H7 (cell line): ENCODE data around the gene FES. TPM values are rescaled to one million over a fixed set of nuclear protein-coding genes. Genes with fewer than 3 reads are reported as not detected.
"Not testable (repeated sequence)": the region's sequence is repeated elsewhere in the genome, so short reads cannot be mapped to it uniquely, and the experiment has no call there.

Experiments used
- DNase-seq: peaks from one replicate; pipeline ENCODE4 v3.0.0; 2012
- H3K27me3 ChIP-seq: 2 replicates; pipeline ENCODE4 v1.6.0; 2011; ENCODE audit warnings: mild to moderate bottlenecking, low read length; ENCODE audit not compliant: control insufficient read depth, insufficient read depth
- H3K36me3 ChIP-seq: replicated peaks from 2 replicates; pipeline ENCODE4 v1.5.1; 2011; ENCODE audit warnings: low read length; ENCODE audit not compliant: control insufficient read depth, insufficient read depth
- H3K4me3 ChIP-seq: 2 replicates; pipeline ENCODE4 v1.5.1; 2011; ENCODE audit warnings: low read depth, mild to moderate bottlenecking, control low read depth, low read length, moderate library complexity; ENCODE audit not compliant: insufficient read depth
- total RNA-seq: library from RNA; depleted of rRNA; stranded (reverse); fragments of >200 nt; shearing (Covaris generic); gene quantifications from 2 replicates; pipeline ENCODE4 v1.2.3, GENCODE V29; 2014

Gene FES
- total RNA-seq, 1 experiment from 2014 or later, result 11.2 TPM

DNA sequence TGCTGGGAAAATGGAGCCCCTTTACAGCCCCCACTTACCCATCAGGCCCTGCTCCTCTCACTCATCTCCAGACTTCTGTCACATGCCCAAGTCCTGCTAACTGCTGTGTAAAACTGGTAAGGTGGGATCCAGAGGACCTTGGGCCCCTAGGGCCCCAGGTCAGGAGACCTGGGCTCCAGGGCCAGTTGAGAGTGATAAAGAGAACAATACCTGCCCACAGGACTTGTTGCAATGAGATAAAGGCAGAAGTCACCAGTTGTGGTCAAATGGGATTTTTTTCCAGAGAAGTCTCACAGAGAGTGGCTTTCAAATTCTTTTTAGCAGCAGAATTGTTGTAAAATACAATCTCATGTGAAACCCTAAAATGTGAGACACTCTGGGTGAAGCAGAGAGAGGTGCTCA lies 15.2 kb upstream of the FES start:
- DNase-seq, result no peak
- no peak overlapping the region for H3K4me3 ChIP-seq
- no peaks in the 10 kb centered on the region for H3K36me3 ChIP-seq
- no peaks in the 10 kb centered on the region for H3K27me3 ChIP-seq

DNA sequence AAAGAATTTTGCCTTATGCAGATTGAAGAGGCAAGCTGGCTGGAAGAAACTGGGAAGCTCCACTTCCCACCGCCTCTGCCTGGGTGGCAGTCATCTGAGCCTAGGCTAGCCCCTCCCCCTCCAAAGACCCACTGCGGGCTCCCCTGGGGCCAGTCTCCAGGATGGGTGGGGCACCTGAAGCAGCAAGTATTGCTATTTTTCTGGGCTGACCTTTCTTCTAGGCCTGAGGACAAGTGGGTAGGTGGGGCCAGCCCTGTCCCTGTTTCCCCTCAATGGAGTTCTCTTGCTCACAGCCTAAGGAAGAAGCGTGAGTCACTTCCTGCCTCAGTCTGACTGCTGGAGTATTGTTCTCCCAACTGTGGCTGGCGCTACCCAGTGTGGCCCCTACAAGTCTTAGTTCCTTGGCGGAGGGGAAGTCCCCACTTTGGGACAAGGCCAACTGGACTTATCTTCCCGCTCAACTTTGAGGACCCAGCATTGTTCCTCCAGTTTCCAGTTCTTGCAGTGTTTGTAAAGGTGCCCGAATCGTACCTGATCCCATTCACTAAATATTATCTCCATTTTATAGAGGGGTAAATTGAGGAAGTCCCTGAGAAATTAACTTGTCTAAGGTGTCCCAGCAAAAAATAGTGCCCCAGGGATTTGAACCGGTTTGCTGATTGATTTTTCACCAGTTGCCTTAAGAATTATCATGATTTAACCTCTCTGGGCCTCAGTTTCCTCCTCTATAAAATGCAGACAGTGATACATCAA lies 14.5 kb upstream of the FES start:
- Histone ChIP-seq H3K4me3 (no peak overlapping the region), H3K27me3 (no peaks in the 10 kb centered on the region), H3K36me3 (no peaks in the 10 kb centered on the region)
- peak; percentile 70 for DNase-seq

DNA sequence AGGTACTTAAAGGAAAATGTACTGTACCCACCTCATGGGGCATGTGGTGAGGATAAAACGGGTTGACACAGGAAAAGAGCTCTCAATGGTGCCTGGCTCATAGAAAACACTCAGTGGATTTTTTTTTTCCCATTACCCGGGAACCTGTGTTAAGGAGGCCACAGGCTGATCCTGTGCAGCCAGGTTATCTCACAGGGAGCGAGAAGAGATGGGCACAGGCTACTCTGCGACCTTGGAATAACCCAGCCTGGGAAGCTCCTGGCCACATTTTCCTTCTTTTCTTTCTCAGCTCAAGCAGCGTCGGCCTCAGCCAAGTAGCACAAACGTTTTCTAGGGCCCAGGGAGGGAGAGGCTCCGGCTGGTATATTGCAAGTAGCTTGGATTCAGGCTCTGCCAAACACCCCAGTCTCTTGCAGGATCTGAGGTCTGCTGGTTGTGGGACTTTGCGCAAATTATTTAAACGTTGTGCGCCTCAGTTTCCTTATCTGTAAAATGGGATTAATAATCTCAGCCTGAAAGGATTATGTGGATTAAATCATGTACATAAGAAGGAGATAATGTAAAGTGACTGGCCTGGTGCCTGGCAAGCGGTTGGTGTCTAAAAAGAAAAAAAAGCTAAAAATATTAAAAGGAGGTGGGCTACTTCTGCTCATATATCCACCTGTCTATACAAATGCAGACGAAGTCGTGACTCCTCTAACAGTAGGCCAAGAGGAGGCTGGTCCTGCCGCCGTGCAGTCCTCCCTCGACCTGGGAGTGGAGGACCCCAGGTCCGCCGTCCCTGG lies 13.8 kb upstream of the FES start:
- peak overlapping the region; percentile 65 for H3K4me3 ChIP-seq
- H3K36me3 ChIP-seq, result no peaks in the 10 kb centered on the region
- DNase-seq, result no peak
- H3K27me3 ChIP-seq, result no peaks in the 10 kb centered on the region

DNA sequence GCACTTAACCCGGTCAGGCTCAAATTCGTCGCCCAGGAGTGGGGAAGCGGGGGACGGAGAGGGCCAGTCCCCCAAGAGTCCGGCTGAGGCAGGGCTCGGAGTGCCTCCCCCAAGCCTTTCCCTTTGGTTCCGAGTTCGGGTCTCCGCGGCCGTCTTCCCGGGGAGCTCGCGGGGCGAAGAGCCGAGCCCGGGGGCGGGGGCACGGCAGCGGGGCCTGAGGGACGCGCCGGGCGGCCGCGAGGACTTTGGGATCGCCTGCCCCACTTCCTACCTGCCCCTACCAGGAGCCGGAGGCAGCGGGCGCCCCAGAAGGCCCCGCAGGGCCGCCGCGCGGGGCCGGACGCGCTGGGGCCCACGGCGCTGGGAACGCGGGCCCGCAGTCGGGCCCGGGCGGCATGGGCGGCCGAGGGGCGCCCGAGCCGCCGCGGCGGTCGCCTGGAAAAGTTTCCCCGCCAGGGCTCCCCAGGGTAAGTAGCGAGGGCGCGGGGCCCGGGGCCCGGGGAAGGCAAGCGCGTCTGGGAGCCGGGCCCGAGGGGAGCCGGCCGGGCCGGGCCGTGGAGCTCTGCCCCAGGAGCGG lies 13.1 kb upstream of the FES start:
- Histone ChIP-seq H3K36me3 (no peaks in the 10 kb centered on the region; the same call in 1 of the 2 replicates), H3K27me3 (no peaks in the 10 kb centered on the region), H3K4me3 (peak overlapping the region; percentile 65)
- DNase-seq, result peak; percentile 84

DNA sequence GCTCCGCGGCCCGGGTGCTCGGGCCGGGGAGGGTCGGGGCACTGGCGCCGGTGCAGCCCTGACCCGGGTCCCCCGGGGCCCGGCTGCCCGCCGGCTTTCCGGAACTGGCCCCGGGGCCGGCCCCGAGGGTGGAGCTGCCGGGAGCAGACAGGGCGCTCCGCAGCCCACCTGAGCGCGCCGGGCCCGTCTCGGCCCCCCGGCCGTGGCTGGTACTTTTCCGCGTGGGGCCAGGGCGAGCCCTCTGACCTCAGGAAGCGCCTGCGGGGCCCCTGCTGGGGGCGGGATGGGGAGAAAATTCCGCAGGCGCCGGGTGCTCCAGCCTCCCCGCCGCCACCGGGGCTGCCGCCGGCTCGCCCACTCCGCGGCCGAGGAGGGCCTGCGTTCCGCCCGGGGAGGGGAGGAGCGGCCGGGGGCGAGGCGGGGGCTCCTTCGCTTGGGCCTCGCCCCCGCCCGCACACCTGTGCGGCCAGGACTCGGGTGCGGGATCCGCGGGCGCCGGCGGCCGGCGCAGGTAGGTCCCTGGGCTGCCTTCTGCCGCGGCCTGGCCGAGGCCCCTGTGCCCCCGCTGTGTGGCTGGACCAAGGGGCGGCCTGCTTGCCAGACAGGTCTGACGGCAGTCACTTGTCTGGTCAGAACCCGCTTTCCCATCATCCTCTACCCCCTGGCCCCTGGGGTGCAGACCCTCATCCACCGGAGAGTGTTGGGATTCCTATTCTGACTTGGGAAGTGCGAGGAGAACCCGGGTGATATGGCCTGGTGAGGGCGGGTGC lies 12.4 kb upstream of the FES start:
- H3K27me3 ChIP-seq, result no peaks in the 10 kb centered on the region
- peak overlapping the region; percentile 65 for H3K4me3 ChIP-seq
- DNase-seq, result peak; percentile 90
- peaks cover 4% of the 10 kb centered on the region for H3K36me3 ChIP-seq

DNA sequence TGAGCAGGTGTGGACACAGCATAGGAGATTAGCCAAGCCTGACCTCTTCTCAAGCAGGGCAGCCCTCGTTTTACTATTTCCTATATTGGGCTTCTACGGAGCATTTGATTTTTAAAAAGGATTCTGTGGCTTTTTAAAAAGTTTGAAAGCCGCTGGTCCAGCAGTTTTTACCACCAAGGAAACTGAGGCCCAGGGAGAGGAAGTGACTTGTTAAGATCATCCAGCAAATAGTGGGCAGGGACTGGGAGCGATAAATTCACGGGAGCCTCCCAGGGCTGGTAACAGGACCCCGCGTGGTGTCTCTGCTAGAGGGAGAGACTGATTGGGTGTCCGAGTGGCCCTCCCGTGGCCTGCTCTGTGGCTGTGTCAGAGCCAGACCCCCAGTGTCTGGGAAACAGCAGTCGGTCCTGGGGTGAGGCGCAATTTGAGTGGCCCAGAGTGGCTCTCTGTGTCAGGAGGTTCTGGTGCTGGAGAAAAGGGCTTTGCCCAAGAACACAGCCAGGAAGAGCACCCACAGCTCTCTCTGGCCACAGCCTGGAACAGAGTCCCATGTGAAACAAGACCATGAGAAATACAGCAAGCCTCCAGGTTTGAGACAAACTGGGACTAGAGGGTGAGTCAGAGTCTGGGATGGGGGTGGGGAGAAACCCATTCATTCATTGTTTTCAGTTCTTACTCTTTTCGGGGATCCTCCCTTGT lies 11.7 kb upstream of the FES start:
- Histone ChIP-seq H3K36me3 (peaks cover 9% of the 10 kb centered on the region), H3K27me3 (no peaks in the 10 kb centered on the region), H3K4me3 (peak overlapping the region; percentile 65)
- peak; percentile 54 for DNase-seq

DNA sequence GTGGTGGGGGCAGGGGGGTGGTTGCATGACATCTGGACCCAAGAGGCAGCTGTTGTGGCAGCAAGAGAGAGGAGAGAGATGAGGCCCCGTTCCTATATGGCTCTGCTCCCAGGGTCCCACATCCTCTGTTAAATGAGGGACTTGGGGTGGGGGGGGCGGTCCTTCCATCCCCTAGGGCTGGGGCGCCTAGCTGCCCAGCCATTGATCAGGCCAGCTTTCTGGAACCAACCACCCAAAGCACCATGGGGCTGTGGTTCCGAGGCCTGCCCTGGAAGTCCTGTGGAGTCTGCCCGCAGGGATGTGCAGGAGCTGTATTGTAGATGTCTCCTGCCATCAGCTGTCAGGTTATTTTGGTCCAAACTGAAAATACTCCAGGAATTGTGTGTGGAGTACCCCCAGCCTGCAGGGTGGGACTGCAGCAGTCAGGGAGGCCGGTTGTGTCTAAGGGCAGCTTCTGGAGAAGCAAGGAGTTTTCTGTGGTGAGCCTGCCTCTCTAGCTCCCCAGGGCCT lies 10.8 kb upstream of the FES start:
- Histone ChIP-seq H3K27me3 (no peaks in the 10 kb centered on the region), H3K4me3 (no peak overlapping the region), H3K36me3 (peaks cover 13% of the 10 kb centered on the region)
- no peak for DNase-seq

DNA sequence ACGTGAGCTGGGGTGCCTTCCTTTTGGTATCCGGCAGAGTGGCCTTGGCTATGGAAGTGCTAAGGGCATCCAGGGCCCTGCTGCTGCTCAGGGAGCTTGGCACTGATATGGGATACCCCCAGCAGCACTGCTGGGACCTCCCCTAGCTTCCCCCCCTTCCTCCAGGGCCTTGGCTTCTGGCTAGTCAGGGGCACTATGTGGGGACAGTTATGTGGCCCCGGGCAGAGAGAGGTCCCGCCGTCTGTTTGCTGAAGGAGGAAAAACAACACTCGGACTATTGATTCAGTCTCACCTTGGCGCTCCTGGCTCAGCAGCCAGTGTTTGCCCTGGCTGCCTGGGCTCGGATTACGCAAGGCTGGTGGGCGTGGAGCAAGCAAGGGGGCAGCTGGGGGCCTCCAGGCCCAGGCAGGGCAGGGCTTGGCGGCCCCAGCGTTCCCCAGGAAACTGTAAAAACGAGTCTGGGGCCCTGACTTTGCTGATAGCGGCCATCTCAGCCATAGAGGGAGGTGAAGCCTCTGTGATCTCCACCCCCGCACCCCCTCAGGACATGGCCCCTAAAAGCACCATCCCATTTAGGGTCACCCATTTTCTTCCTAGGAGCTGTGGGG lies 10.2 kb upstream of the FES start:
- DNase-seq, result peak; percentile 86
- Histone ChIP-seq H3K27me3 (no peaks in the 10 kb centered on the region), H3K4me3 (no peak overlapping the region), H3K36me3 (peaks cover 14% of the 10 kb centered on the region)

DNA sequence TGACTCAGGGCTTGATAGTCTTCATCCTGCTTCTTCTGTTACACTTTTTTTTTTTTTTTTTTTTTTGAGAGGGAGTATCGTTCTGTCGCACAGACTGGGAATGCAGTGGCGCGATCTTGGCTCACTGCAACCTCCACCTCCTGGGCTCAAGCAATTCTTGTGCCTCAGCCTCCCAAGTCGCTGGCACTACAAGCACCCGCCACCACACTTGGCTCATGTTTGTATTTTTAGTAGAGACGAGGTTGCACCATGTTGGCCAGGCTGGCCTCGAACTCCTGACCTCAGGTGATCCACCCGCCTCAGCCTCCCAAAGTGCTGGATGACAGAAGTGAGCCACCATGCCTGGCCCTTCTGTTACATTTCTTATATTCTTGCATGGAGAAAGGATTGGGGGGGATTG lies 9.3 kb upstream of the FES start:
- not testable (repeated sequence) for H3K27me3 ChIP-seq, DNase-seq, H3K4me3 ChIP-seq
- H3K36me3 ChIP-seq, result peaks cover 14% of the 10 kb centered on the region

DNA sequence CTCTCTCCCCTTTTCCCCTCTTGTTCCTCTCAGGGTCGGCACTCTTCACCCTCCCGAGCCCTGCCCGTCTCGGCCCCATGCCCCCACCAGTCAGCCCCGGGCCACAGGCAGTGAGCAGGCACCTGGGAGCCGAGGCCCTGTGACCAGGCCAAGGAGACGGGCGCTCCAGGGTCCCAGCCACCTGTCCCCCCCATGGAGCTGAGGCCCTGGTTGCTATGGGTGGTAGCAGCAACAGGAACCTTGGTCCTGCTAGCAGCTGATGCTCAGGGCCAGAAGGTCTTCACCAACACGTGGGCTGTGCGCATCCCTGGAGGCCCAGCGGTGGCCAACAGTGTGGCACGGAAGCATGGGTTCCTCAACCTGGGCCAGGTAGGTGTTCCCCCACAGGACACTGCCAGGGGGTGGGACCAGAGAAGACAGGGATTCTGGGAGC lies 8.7 kb upstream of the FES start:
- no peak overlapping the region for H3K4me3 ChIP-seq
- DNase-seq, result no peak
- no peaks in the 10 kb centered on the region for H3K27me3 ChIP-seq
- H3K36me3 ChIP-seq, result peaks cover 14% of the 10 kb centered on the region

DNA sequence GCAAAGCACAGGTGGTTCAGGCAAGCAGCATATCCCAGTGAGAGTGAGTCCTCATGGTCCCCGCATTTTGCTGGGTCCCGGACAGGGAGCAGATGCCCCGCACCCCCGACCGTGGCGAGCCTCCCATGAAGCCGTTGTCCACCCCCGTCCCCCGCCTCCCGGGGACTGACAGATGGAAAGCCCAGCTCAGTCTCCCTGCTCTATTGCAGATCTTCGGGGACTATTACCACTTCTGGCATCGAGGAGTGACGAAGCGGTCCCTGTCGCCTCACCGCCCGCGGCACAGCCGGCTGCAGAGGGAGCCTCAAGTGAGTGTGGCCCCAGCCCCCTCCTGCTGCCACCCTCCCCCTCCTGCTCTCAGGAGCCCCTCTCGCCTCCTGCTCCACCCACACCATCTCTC lies 8.3 kb upstream of the FES start:
- Histone ChIP-seq H3K27me3 (no peaks in the 10 kb centered on the region), H3K4me3 (no peak overlapping the region), H3K36me3 (peaks cover 16% of the 10 kb centered on the region)
- DNase-seq, result no peak

DNA sequence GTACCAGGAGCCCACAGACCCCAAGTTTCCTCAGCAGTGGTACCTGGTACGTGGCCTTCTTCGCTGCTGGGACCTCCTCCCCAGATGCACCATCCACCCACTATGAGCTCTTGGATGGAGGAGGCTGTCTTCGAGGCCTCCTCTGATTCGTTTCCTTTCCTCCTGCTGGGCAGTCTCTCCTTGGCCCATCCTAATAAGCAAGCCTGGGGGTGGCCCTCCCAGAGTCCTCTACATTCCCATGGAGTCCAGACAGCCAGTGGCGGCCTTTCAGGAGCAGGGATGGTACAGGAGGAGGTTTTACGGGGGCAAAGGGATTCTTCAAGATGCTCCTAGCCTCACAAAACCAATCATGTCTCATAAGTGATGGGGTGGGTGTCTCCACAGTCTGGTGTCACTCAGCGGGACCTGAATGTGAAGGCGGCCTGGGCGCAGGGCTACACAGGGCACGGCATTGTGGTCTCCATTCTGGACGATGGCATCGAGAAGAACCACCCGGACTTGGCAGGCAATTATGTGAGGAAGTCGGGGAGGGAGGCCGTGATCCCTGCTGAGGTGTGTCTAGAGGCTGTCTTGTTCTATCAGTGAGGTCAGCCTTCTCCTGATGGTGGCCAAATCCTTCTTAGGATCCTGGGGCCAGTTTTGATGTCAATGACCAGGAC lies 7.7 kb upstream of the FES start:
- DNase-seq, result no peak
- no peaks in the 10 kb centered on the region for H3K27me3 ChIP-seq
- H3K36me3 ChIP-seq, result peaks cover 17% of the 10 kb centered on the region
- H3K4me3 ChIP-seq, result no peak overlapping the region

DNA sequence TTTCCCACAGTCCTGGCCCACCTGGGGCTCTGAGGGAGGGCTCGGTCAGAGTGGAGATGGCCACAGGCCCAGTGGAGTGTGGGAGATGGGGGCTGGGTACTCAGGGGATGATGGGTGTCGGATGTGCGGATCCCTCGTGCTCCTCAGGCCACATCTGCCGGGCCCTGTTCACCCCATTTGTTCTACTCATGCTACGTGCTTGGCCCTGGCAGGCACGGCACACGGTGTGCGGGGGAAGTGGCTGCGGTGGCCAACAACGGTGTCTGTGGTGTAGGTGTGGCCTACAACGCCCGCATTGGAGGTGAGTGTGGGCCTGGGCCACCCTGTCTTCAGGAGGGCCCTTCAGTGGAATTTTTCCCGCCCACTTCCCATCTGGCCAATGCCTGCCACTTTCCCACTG lies 7.0 kb upstream of the FES start:
- no peak for DNase-seq
- Histone ChIP-seq H3K27me3 (no peaks in the 10 kb centered on the region), H3K4me3 (no peak overlapping the region), H3K36me3 (peaks cover 17% of the 10 kb centered on the region)
